HuH-7 (cell line): ENCODE data around the gene RNF39.

Experiments
- DNase-seq: peaks from one replicate; pipeline ENCODE4 v3.0.0; 2011; ENCODE audit warnings: low spot score

RNF39 gene

DNA sequence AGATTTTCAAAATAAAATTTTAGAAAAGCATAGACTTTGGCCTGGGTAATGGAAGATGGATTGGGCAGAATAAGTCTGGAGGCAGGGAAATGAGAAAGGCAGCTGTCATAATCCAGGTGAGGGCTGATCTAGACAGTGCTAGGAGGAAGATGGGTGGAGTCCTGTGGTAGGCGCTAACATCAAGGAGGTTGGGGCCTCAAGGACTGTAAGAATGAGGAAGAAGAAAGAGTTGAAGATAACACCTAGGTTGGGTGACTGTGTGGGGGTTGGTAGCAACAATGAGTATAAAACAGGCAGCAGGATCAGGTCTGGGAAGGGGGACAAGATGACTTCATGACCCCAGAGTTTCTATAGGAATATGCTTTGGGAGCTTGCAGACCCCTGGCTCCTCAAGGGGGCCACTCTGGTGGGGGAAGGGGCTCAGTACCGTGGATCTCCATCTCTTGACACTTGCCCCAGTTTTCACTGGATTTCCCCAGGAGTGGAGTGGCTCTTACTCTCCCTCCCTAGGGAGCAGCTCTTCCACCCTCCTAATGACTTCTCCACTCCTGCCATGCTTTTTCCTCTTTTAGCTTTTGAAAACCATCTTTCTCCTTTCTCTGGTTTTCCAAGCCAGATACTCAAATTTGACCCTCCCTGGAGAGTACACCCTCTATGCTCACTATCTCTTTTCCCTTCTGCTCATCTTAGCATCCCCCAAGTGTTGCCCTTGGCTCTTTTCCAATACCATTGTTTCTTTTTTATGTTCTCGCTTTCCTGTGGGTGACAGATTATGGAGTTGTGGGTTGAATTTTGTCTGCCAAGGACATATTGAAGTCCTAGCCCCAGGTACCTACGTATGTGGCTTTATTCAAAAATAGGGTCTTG lies 22.6 kb upstream of the RNF39 start:
- DNase-seq = no peak

DNA sequence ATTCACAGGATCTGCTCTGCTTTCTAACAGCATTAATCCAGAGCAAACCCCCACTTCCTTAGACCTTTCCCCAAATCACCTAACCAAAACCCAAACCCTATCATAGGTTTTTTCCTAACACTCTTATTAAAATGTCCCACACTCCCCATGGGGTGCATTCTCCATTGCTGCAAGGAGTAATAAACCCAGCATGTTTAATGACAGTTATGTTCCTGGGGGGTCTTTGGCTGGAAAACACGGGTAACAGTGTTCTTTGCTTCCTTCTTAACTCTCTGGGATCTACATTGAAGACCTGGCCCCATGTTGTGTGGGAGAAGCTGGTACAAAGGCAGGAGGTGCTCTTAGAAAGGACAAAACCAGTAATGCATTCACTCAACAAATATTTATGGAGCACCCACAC lies 21.3 kb upstream of the RNF39 start:
- no peak for DNase-seq

GRCh38 chr6:30093951-30094661 lies 18.5 kb upstream of the RNF39 start:
- no peak for DNase-seq

- DNase-seq = no peak
Measured at GRCh38 chr6:30092852-30093543, 17.4 kb upstream of the RNF39 start.

- no peak for DNase-seq
Measured at GRCh38 chr6:30091577-30092381, 16.2 kb upstream of the RNF39 start.

GRCh38 chr6:30087876-30088275 lies 12.3 kb upstream of the RNF39 start:
- DNase-seq = no peak

GRCh38 chr6:30077218-30077617 lies 1.6 kb upstream of the RNF39 start:
- DNase-seq = no peak

GRCh38 chr6:30075790-30076732 lies 492 bp upstream of the RNF39 start:
- DNase-seq = peak; percentile 59

DNA sequence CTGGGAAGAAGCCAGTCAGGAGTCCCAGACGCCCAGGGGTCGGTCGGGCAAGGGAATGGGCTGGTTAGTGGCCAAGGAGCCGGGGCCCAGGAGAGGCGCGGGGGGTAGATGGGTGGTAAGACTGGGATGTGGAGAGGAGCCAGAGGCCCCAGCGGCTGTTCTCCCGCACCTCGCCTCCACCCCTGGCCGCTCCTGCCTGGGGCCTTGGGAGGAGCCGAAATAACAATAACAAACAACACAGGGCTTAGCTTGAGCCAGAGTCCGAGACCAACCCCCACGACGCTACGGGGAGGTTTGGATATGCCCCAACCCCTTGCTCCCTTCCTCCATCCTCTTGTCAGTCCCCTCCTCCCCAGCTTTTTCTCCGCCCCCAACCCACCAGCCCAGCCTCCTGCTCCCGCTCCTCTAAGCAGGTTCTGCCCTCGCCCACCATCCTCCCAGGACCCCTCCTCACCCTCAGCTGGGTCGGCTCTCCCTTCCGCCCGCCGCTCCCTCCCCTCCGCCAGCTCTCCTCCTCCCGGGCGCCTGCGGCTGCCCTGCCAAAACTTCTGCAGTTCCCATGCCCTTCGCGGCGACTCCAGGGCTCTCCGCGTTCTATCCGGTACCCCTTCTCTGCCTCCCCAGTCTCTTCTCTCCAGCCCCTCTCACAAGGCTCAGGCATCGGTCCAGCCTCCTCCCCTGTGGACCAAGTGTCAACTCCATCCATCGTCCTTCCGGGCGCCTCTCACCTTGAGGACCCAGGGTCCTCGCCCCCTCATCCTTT lies 1.1 kb downstream of the RNF39 start:
- DNase-seq = no peak

DNA sequence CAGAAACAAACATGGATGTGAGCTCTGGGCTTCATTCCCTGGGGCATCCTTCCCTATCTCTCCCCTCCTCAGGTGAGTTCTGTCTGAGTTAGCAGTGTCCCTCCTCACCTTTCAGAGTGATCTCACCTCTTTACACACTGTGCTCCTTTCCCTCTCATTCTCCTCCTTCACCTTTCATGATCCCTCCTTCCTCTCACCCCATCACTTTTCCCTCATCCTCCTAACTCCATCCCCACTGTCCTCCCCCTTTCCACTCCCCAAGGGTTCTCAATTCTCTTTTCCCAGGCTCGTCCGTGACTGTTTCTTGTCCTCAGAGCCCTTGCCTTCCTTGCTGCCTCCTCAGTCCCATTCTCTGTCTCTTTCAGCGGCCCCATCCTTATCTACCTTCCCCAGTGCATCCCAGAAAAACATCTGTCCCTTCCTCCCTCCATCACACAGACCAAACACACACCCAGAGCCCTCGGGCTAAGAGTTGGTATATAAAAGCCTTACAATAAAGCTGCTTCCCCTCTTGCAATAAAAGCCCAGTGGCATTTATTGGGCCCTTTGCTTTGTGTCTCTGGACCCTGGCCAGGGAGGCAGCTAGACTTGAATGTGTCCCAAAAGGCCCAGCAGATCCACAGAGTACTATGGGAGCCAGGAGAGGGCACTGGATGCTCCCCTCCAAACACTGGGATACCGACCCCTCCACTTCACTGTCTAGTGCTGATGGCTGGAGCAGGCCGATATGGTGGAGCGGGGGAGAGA lies 1.9 kb downstream of the RNF39 start:
- no peak for DNase-seq

GRCh38 chr6:30071858-30072257 lies 3.7 kb downstream of the RNF39 start:
- DNase-seq = no peak

DNA sequence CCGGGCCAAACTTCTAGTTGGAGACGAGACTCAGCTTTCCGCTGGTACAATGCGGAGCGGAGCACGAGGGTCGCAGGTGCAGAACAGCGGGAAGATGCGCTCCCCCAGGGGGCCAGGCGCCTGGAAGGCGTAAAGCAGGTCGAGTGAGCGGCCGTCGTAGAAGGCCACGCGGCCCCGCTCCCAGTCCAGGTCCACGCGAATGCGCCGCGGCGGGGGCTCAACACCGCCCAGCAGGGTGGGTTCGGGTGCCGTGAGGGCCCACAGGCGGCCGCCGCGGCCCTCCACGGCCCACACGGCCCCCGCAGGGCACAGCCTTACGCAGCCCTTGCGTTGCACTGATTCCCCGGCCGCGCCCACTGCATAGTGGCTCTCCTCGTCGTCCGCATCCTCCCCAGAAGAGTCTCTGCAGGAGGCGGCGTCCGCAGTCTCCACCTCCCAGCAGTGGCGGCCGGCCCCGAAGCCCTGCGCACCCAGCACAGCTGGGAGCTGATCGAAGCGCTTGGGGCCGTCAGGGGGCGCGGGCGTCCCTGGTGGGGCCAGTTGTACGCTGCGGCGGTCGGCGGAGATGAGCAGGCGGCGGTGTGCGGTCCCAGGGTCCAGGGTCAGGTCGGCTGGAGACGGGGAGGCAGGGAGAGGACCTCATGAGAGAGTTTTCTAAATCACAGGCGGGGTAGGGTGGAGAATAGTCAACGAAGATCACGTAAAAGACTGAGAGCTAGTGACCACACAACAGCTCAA lies 4.3 kb downstream of the RNF39 start:
- DNase-seq = no peak

GRCh38 chr6:30067460-30068139 lies 8.0 kb downstream of the RNF39 start:
- peak; percentile 62 for DNase-seq

- DNase-seq = peak; percentile 89
Measured at GRCh38 chr6:30066577-30067459, 8.8 kb downstream of the RNF39 start, which contains the start of gene PPP1R11. PPP1R11 (plus strand) TSS chr6:30067198; CDS start chr6:30067411, 213 bp downstream.

DNA sequence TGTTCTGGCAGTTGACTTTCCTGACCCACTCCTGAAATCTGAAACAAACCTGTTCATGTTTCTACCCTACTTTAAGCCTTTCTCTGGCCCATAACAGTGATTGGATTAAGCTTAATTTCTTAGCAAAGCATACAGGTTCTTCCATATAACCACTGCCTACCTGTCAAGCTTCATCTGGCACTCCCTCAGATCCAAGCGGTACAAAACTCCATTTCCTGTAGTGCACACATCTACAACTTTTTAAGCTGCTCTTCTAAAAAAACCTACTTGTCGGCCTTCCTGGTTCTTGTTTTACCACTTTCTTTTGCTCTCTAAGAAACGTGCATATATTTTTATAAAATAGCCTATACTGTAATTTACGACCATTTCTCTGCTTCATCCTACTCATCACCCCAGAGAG lies 9.5 kb downstream of the RNF39 start:
- DNase-seq = no peak

DNA sequence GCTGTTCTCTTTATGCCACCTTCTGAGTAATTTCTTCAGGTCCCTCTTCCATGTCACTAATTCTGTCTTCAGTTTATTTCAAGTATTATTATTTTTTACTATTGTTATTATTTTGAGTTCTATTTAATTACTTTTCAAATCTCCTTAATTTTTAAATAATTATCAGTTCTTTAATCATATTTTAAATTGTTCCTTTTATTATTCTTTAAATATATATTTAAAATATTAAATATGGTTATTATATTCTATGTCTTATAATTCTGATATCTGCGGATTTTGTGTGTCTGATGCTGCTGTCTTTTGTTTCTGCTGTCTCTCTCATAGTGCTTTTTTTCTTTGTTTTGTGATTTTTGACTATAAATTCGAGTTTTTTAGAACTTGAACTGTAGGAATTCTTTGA lies 12.3 kb downstream of the RNF39 start:
- no peak for DNase-seq
